PC-9 (cell line): Measurements from ENCODE around the gene MYEF2. TPM values are rescaled to one million over a fixed set of nuclear protein-coding genes. Genes with fewer than 3 reads are reported as not detected.

Experiments used
- BruUV-seq: library from RNA; stranded (reverse); fragments of 400-500 nt; replicated peaks from 2 replicates; lab custom pipeline; 2021; lab: Mats Ljungman, UMichigan
- CTCF ChIA-PET: fragments of 300-600 bp; sonication (Branson Sonifier 250); formaldehyde crosslinking; loops from one replicate; lab custom pipeline; 2022; ENCODE audit warnings: antibody characterized with exemption; lab: Charles Lee
- POLR2A ChIA-PET: fragments of 300-600 bp; sonication (Branson Sonifier 250); formaldehyde crosslinking; loops from one replicate; lab custom pipeline; 2022; ENCODE audit warnings: antibody characterized with exemption; ENCODE audit not compliant: unreplicated experiment; lab: Charles Lee
- DNase-seq, 2 experiments: peaks; one replicate each; pipeline versions ENCODE4 v3.0.0 to v3.0.0-alpha.2; 2015 to 2022; ENCODE audit warnings: mixed read lengths in 1 of 2
- H2AFZ ChIP-seq: fragments of 200-600 bp; sonication (generic); 2 replicates; pipeline ENCODE4 v1.8.1; 2017; ENCODE audit warnings: antibody characterized with exemption
- H3F3A ChIP-seq: fragments of 200-600 bp; sonication (generic); 2 replicates; pipeline ENCODE4 v1.8.1; 2017; ENCODE audit warnings: antibody characterized with exemption, mild to moderate bottlenecking, low read depth; ENCODE audit not compliant: insufficient read depth
- H3K27ac ChIP-seq: fragments of 200-600 bp; sonication (generic); 2 replicates; pipeline ENCODE4 v1.6.1; 2016; ENCODE audit warnings: mixed run types
- H3K27me3 ChIP-seq: fragments of 200-600 bp; sonication (generic); 2 replicates; pipeline ENCODE4 v1.6.1; 2016; ENCODE audit warnings: low read depth, mixed run types; ENCODE audit not compliant: insufficient read depth
- H3K36me3 ChIP-seq: fragments of 200-600 bp; sonication (generic); 2 replicates; pipeline ENCODE4 v1.6.1; 2016; ENCODE audit warnings: low read depth, mixed run types
- H3K4me1 ChIP-seq: fragments of 200-600 bp; sonication (generic); replicated peaks from 2 replicates; pipeline ENCODE4 v1.6.1; 2016; ENCODE audit warnings: mixed run types; ENCODE audit not compliant: insufficient read depth
- H3K4me2 ChIP-seq: fragments of 200-600 bp; sonication (generic); 2 replicates; pipeline ENCODE4 v1.6.1; 2017; ENCODE audit warnings: mixed run types
- H3K4me3 ChIP-seq: fragments of 200-600 bp; sonication (generic); 2 replicates; pipeline ENCODE4 v1.6.1; 2016; ENCODE audit warnings: mixed run types
- H3K79me2 ChIP-seq: fragments of 200-600 bp; sonication (generic); 2 replicates; pipeline ENCODE4 v1.6.1; 2017; ENCODE audit warnings: low read depth, mixed run types
- H3K9me2 ChIP-seq: fragments of 200-600 bp; sonication (generic); 2 replicates; pipeline ENCODE4 v1.8.1; 2017; ENCODE audit warnings: mild to moderate bottlenecking; ENCODE audit not compliant: insufficient read depth
- H3K9me3 ChIP-seq: fragments of 200-600 bp; sonication (generic); 2 replicates; pipeline ENCODE4 v1.8.1; 2016; ENCODE audit warnings: low read depth; ENCODE audit not compliant: insufficient read depth
- H4K20me1 ChIP-seq: fragments of 200-600 bp; sonication (generic); 2 replicates; pipeline ENCODE4 v1.8.1; 2017; ENCODE audit not compliant: insufficient read depth
- EZH2 ChIP-seq: fragments of 200-600 bp; sonication (generic); IDR thresholded peaks from 2 replicates; pipeline ENCODE4 v1.8.0; 2017; ENCODE audit warnings: antibody characterized with exemption, low read depth
- intact Hi-C: fragments of 100-400 bp; cut with micrococcal nuclease; formaldehyde crosslinking; loops from one replicate; pipeline ENCODE4 v1.10.0; 2022; ENCODE audit not compliant: unreplicated experiment
- total RNA-seq: library from RNA; stranded (reverse); gene quantifications from 2 replicates; pipeline ENCODE4 v1.2.3, GENCODE V29; 2021
- TF ChIP-seq, protein P1 (sequence below): fragments of 200-600 bp; sonication (generic); conservative IDR thresholded peaks from 2 replicates; pipeline ENCODE4 v1.6.1; 2017; ENCODE audit warnings: mixed run types, antibody characterized with exemption, mild to moderate bottlenecking, moderate library complexity

MYEF2 gene
- total RNA-seq, 1 experiment from 2014 or later = 2.1 TPM

DNA sequence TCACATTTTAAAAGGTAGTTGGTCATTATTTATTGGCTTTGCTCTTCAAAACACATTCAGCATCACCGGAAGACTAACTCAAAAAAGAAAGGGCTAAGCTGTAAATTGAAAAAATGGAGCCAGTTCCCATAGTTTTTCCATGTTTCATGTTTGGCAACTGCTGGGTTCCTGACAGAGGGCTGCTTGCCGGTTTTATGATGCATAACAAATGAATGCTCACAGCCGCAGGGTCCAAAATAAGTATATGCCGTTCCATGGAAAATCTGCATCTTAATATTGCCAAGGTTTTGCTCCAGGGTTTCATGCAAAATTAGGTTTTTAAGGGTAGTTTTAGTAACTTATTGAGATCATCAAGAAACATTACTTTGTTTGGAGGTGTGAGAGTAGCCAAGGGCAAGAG is 43.8 kb upstream of the MYEF2 start:
- H3K9me3 ChIP-seq = no peaks in the 10 kb centered on the region
- H3K36me3 ChIP-seq = no peaks in the 10 kb centered on the region
- no peaks in the 10 kb centered on the region for H3K9me2 ChIP-seq
- H3K27me3 ChIP-seq = no peaks in the 10 kb centered on the region; the same call in 1 of the 2 replicates
- no peak overlapping the region for H3K27ac ChIP-seq
- ChIA-PET POLR2A (no interaction called here), CTCF (no interaction called here)
- no TSS peak for BruUV-seq
- no peak overlapping the region for H3K4me2 ChIP-seq
- no peak for DNase-seq
- no peaks in the 10 kb centered on the region for H3K4me1 ChIP-seq
- no peaks in the 10 kb centered on the region for H3K79me2 ChIP-seq
- no peaks in the 10 kb centered on the region for H4K20me1 ChIP-seq
- no peaks in the 10 kb centered on the region for H3F3A ChIP-seq
- intact Hi-C loops = no loop called here
- TF ChIP-seq, protein P1, sequence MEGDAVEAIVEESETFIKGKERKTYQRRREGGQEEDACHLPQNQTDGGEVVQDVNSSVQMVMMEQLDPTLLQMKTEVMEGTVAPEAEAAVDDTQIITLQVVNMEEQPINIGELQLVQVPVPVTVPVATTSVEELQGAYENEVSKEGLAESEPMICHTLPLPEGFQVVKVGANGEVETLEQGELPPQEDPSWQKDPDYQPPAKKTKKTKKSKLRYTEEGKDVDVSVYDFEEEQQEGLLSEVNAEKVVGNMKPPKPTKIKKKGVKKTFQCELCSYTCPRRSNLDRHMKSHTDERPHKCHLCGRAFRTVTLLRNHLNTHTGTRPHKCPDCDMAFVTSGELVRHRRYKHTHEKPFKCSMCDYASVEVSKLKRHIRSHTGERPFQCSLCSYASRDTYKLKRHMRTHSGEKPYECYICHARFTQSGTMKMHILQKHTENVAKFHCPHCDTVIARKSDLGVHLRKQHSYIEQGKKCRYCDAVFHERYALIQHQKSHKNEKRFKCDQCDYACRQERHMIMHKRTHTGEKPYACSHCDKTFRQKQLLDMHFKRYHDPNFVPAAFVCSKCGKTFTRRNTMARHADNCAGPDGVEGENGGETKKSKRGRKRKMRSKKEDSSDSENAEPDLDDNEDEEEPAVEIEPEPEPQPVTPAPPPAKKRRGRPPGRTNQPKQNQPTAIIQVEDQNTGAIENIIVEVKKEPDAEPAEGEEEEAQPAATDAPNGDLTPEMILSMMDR = no peak
- no peak for TF ChIP-seq EZH2
- no peak overlapping the region for H3K4me3 ChIP-seq
- no peak overlapping the region for H2AFZ ChIP-seq

DNA sequence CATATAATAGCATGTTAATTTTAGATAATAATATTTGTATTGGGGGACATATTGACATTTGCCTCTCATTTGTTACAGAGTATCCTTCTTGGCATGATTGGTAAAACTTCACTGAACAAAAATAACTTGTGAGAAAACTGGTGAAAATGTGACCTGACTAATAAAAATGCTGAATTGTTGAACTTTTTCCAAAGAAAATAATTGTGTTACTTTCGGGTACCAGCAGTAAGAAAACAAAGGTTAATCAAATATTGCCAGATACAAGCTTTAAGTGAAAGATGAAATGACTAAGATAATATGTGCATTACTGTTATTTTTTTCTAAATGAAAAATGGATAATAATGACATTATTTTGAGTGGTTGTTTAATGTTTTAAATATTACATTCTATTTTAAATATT is 43.2 kb upstream of the MYEF2 start:
- DNase-seq = no peak
- Histone ChIP-seq H3K9me3 (no peaks in the 10 kb centered on the region), H3K27ac (no peak overlapping the region), H3K4me2 (no peak overlapping the region), H4K20me1 (no peaks in the 10 kb centered on the region), H3K27me3 (no peaks in the 10 kb centered on the region; the same call in 1 of the 2 replicates), H3K36me3 (no peaks in the 10 kb centered on the region), H3K4me1 (no peaks in the 10 kb centered on the region), H3K79me2 (no peaks in the 10 kb centered on the region), H3K9me2 (no peaks in the 10 kb centered on the region), H2AFZ (no peak overlapping the region), H3K4me3 (no peak overlapping the region), H3F3A (no peaks in the 10 kb centered on the region)
- ChIA-PET CTCF (no interaction called here), POLR2A (no interaction called here)
- no TSS peak for BruUV-seq
- TF ChIP-seq, protein P1 = no peak
- TF ChIP-seq EZH2 = no peak
- intact Hi-C loops = no loop called here

DNA sequence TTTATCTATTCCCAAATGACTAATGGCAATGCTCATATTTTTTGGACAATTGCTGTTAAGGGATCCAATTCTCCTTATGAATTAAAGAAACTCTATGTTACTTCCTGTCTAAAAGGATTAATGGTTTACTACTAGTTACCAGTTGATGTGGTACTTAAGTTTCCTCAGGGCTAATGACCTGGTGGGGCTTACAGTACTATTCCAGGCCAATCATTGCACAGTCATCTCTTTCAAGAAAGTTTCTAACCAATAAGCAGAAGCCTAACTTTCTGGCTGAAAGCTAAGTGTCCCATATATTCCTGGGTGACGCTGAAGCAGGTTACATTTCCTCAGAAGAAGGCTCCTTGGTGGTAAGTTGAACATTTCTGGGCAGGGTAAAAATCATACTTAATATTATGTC is 27.9 kb upstream of the MYEF2 start, which contains the start of gene SLC12A1:
TSS of gene SLC12A1 (plus strand) at position 322 of the 400 bp plus-strand sequence. CDS start 1,418 bp downstream, outside the sequence.
- no peaks in the 10 kb centered on the region for H3F3A ChIP-seq
- BruUV-seq = no TSS peak
- H3K27ac ChIP-seq = no peak within 1 kb of the TSS
- H3K27me3 ChIP-seq = no peaks in the 10 kb centered on the region
- ChIA-PET CTCF (no interaction called here), POLR2A (no interaction called here)
- no peaks in the 10 kb centered on the region for H3K9me2 ChIP-seq
- intact Hi-C loops = no loop called here
- no peak for TF ChIP-seq EZH2
- TF ChIP-seq, protein P1 = no peak
- DNase-seq = no peak
- no peak within 1 kb of the TSS for H2AFZ ChIP-seq
- no peaks in the 10 kb centered on the region for H3K9me3 ChIP-seq
- no peak within 1 kb of the TSS for H3K4me2 ChIP-seq
- H3K4me1 ChIP-seq = no peaks in the 10 kb centered on the region
- no peaks in the 10 kb centered on the region for H3K79me2 ChIP-seq
- no peaks in the 10 kb centered on the region for H3K36me3 ChIP-seq
- H3K4me3 ChIP-seq = no peak within 1 kb of the TSS
- H4K20me1 ChIP-seq = no peaks in the 10 kb centered on the region
